GM23338 (cell line): ENCODE measurements around the gene RAC2. TPM values are rescaled to one million over a fixed set of nuclear protein-coding genes. Genes with fewer than 3 reads are reported as not detected.

Source experiments
- ATAC-seq: fragments of 200-7000 bp; cut with Tn5 transposase; 3 replicates; pipeline ENCODE4 v1.9.1; 2020
- DNase-seq: peaks from one replicate; pipeline ENCODE4 v3.0.0-alpha.2; 2015; ENCODE audit warnings: low spot score
- H2AFZ ChIP-seq: fragments of 200-600 bp; sonication (generic); 2 replicates; pipeline ENCODE4 v1.8.0; 2016; ENCODE audit warnings: antibody characterized with exemption, mild to moderate bottlenecking, moderate library complexity
- H3F3A ChIP-seq: fragments of 200-600 bp; sonication (generic); replicated peaks from 2 replicates; pipeline ENCODE4 v1.8.0; 2017; ENCODE audit warnings: antibody characterized with exemption, mixed run types, low read depth
- H3K27ac ChIP-seq: fragments of 200-600 bp; sonication (generic); 2 replicates; pipeline ENCODE4 v1.6.1; 2016; ENCODE audit warnings: low read depth
- H3K27me3 ChIP-seq: fragments of 200-600 bp; sonication (generic); 2 replicates; pipeline ENCODE4 v1.8.0; 2016; ENCODE audit warnings: mild to moderate bottlenecking, mixed run types, moderate library complexity; ENCODE audit not compliant: insufficient read depth
- H3K36me3 ChIP-seq: fragments of 200-600 bp; sonication (generic); 2 replicates; pipeline ENCODE4 v1.8.0; 2016; ENCODE audit warnings: mild to moderate bottlenecking; ENCODE audit not compliant: insufficient read depth
- H3K4me1 ChIP-seq: fragments of 200-600 bp; sonication (generic); 2 replicates; pipeline ENCODE4 v1.8.0; 2016; ENCODE audit warnings: mild to moderate bottlenecking, moderate library complexity; ENCODE audit not compliant: insufficient read depth
- H3K4me2 ChIP-seq: fragments of 200-600 bp; sonication (generic); 2 replicates; pipeline ENCODE4 v1.7.1; 2017; ENCODE audit warnings: mixed run types
- H3K4me3 ChIP-seq: fragments of 200-600 bp; sonication (generic); 2 replicates; pipeline ENCODE4 v1.6.1; 2016; ENCODE audit warnings: mixed run types
- H3K79me2 ChIP-seq: fragments of 200-600 bp; sonication (generic); replicated peaks from 2 replicates; pipeline ENCODE4 v1.8.0; 2017; ENCODE audit warnings: mild to moderate bottlenecking; ENCODE audit not compliant: insufficient read depth
- H3K9me2 ChIP-seq: fragments of 200-600 bp; sonication (generic); 2 replicates; pipeline ENCODE4 v1.8.0; 2017; ENCODE audit not compliant: insufficient read depth
- H4K20me1 ChIP-seq: fragments of 200-600 bp; sonication (generic); replicated peaks from 2 replicates; pipeline ENCODE4 v1.8.0; 2017; ENCODE audit warnings: mild to moderate bottlenecking; ENCODE audit not compliant: insufficient read depth
- H3K27ac Mint-ChIP-seq: 2 replicates; pipeline ENCODE4 v1.8.0; 2020; ENCODE audit warnings: inconsistent platforms, mild to moderate bottlenecking, moderate library complexity, mixed read lengths
- H3K27me3 Mint-ChIP-seq: 3 replicates; pipeline ENCODE4 v1.8.0; 2022; ENCODE audit warnings: low read depth, mild to moderate bottlenecking, moderate library complexity, mixed read lengths, inconsistent platforms; ENCODE audit not compliant: insufficient read depth, poor library complexity
- H3K36me3 Mint-ChIP-seq: 3 replicates; pipeline ENCODE4 v1.8.0; 2021; ENCODE audit warnings: low read depth, mild to moderate bottlenecking, inconsistent platforms, moderate library complexity, mixed read lengths
- H3K4me1 Mint-ChIP-seq: 3 replicates; pipeline ENCODE4 v1.8.0; 2020; ENCODE audit warnings: mild to moderate bottlenecking, inconsistent platforms, mixed read lengths
- H3K4me3 Mint-ChIP-seq: 3 replicates; pipeline ENCODE4 v1.8.0; 2021; ENCODE audit warnings: moderate library complexity, mild to moderate bottlenecking, inconsistent platforms, mixed read lengths
- H3K9me3 Mint-ChIP-seq: 3 replicates; pipeline ENCODE4 v1.8.0; 2020; ENCODE audit warnings: moderate library complexity, mild to moderate bottlenecking, inconsistent platforms, mixed read lengths
- CREB1 ChIP-seq: fragments of 250-450 bp; sonication (Bioruptor Pico); IDR thresholded peaks from 2 replicates; pipeline ENCODE4 v1.5.0; 2020; ENCODE audit warnings: low read depth, mild to moderate bottlenecking, moderate library complexity
- EZH2phosphoT487 ChIP-seq: fragments of 200-600 bp; sonication (generic); IDR thresholded peaks from one replicate; pipeline ENCODE4 v1.8.1; 2018; ENCODE audit warnings: antibody characterized with exemption; ENCODE audit not compliant: unreplicated experiment
- JUNB ChIP-seq: IDR thresholded peaks from one replicate; pipeline ENCODE4 v1.6.1; 2016; ENCODE audit warnings: antibody characterized with exemption; ENCODE audit not compliant: unreplicated experiment
- ZNF114 ChIP-seq: fragments of 250-450 bp; sonication (Bioruptor Pico); IDR thresholded peaks from 2 replicates; pipeline ENCODE4 v1.5.0; 2020; ENCODE audit warnings: mild to moderate bottlenecking, moderate library complexity
- ZNF331 ChIP-seq: fragments of 250-450 bp; sonication (Bioruptor Pico); IDR thresholded peaks from 2 replicates; pipeline ENCODE4 v1.5.0; 2020; ENCODE audit warnings: low read depth, mild to moderate bottlenecking, moderate library complexity
- polyA plus RNA-seq: library from polyadenylated mRNA; unstranded; fragments of >200 nt; fragmentation: Nextera tagmentation; extraction: Ambion mirVana; gene quantifications from 2 replicates; pipeline ENCODE4 v1.2.1, GENCODE V29; 2016
- total RNA-seq: library from RNA; depleted of rRNA; stranded (reverse); fragments of >200 nt; shearing (Covaris generic); gene quantifications from 2 replicates; pipeline ENCODE4 v1.2.3, GENCODE V29; 2014
- TF ChIP-seq, protein P1 (sequence below): fragments of 250-450 bp; sonication (Bioruptor Pico); IDR thresholded peaks from 2 replicates; pipeline ENCODE4 v1.5.0; 2020; ENCODE audit warnings: mild to moderate bottlenecking, moderate library complexity
- TF ChIP-seq, protein P2 (sequence below): IDR thresholded peaks from one replicate; pipeline ENCODE4 v1.6.1; 2018; ENCODE audit warnings: antibody characterized with exemption; ENCODE audit not compliant: unreplicated experiment
- TF ChIP-seq, protein P3 (sequence below): IDR thresholded peaks from 2 replicates; pipeline ENCODE4 v1.6.1; 2016; ENCODE audit warnings: antibody characterized with exemption
- TF ChIP-seq, protein P4 (sequence below), 2 experiments: fragments of 200-600 bp in 1 of 2; sonication (generic) in 1 of 2; conservative IDR thresholded peaks; 2 replicates each; pipeline versions ENCODE4 v1.5.1 to v1.6.1; 2016 to 2017; ENCODE audit warnings: antibody characterized with exemption in 2 of 2, low read depth in 2 of 2, mild to moderate bottlenecking in 2 of 2, moderate library complexity in 1 of 2

The RAC2 gene
- total and polyA plus RNA-seq, 2 experiments from 2014 or later: 2.4 to 2.7 TPM

DNA sequence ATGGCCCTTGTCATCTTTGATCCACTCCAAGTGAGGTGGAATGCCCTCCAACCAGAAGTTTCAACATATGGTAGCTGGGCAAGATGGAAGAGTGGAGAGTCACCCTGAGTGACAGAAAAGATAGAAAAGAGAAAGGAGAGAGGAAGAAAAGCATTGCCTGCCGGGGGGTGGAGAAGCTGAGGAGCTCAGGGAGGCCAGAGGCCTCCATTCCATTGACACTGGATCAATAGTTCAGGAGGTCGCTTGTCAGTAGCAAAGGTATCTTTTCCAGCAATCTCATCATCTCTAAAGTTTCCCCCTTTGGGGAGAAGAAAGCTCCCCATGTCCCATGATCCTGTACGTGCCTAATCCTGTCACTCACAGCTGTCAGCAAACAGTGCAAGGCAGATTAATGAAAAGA is 49.3 kb downstream of the RAC2 start (continued):
- TF ChIP-seq, protein P1, sequence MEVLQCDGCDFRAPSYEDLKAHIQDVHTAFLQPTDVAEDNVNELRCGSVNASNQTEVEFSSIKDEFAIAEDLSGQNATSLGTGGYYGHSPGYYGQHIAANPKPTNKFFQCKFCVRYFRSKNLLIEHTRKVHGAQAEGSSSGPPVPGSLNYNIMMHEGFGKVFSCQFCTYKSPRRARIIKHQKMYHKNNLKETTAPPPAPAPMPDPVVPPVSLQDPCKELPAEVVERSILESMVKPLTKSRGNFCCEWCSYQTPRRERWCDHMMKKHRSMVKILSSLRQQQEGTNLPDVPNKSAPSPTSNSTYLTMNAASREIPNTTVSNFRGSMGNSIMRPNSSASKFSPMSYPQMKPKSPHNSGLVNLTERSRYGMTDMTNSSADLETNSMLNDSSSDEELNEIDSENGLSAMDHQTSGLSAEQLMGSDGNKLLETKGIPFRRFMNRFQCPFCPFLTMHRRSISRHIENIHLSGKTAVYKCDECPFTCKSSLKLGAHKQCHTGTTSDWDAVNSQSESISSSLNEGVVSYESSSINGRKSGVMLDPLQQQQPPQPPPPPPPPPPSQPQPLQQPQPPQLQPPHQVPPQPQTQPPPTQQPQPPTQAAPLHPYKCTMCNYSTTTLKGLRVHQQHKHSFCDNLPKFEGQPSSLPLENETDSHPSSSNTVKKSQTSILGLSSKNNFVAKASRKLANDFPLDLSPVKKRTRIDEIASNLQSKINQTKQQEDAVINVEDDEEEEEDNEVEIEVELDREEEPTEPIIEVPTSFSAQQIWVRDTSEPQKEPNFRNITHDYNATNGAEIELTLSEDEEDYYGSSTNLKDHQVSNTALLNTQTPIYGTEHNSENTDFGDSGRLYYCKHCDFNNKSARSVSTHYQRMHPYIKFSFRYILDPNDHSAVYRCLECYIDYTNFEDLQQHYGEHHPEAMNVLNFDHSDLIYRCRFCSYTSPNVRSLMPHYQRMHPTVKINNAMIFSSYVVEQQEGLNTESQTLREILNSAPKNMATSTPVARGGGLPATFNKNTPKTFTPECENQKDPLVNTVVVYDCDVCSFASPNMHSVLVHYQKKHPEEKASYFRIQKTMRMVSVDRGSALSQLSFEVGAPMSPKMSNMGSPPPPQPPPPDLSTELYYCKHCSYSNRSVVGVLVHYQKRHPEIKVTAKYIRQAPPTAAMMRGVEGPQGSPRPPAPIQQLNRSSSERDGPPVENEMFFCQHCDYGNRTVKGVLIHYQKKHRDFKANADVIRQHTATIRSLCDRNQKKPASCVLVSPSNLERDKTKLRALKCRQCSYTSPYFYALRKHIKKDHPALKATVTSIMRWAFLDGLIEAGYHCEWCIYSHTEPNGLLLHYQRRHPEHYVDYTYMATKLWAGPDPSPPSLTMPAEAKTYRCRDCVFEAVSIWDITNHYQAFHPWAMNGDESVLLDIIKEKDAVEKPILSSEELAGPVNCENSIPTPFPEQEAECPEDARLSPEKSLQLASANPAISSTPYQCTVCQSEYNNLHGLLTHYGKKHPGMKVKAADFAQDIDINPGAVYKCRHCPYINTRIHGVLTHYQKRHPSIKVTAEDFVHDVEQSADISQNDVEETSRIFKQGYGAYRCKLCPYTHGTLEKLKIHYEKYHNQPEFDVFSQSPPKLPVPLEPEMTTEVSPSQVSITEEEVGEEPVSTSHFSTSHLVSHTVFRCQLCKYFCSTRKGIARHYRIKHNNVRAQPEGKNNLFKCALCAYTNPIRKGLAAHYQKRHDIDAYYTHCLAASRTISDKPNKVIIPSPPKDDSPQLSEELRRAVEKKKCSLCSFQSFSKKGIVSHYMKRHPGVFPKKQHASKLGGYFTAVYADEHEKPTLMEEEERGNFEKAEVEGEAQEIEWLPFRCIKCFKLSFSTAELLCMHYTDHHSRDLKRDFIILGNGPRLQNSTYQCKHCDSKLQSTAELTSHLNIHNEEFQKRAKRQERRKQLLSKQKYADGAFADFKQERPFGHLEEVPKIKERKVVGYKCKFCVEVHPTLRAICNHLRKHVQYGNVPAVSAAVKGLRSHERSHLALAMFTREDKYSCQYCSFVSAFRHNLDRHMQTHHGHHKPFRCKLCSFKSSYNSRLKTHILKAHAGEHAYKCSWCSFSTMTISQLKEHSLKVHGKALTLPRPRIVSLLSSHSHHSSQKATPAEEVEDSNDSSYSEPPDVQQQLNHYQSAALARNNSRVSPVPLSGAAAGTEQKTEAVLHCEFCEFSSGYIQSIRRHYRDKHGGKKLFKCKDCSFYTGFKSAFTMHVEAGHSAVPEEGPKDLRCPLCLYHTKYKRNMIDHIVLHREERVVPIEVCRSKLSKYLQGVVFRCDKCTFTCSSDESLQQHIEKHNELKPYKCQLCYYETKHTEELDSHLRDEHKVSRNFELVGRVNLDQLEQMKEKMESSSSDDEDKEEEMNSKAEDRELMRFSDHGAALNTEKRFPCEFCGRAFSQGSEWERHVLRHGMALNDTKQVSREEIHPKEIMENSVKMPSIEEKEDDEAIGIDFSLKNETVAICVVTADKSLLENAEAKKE: no peak
- TF ChIP-seq CREB1 (CRISPR knock-in tag) (no peak), EZH2phosphoT487 (no peak), ZNF331 (CRISPR knock-in tag) (no peak), ZNF114 (CRISPR knock-in tag) (no peak), JUNB (no peak)

DNA sequence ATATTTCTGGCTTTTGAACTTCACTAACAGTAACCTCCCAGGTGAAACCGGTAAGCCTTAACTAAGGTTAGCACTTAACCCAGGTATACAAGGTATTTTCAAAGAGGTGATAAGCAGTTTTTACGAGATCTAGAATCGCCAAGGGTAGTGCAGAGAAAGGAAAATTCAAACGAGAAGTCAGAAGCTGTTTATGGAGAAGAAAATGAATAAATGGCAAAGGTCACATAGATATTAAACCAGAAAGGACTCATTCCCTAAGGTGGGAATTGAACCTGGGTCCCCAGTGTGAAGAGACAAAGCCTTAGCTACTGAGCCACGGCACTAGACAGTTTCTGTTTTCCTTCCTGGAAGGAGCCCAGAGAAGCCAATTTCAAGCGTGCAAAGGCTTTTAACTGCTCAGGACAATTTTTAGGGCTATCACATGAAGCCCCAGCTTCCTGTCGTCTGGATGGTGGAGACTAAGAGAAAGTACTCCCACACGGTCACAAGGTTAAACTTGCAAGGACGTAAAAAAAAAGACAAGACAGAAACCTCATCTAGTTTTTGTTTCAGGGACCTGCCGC is 50.4 kb downstream of the RAC2 start:
- H2AFZ ChIP-seq: no peak overlapping the region
- ATAC-seq (no peak), DNase-seq (no peak)
- H3K27ac ChIP-seq: no peak overlapping the region
- H3K27ac Mint-ChIP-seq: no peak overlapping the region
- peaks cover 26% of the 10 kb centered on the region for H3K4me1 Mint-ChIP-seq
- peaks cover 5% of the 10 kb centered on the region; the same call in 1 of the 2 replicates for H3K36me3 ChIP-seq
- H3K4me2 ChIP-seq: no peak overlapping the region
- peaks cover 5% of the 10 kb centered on the region for H3K27me3 Mint-ChIP-seq
- peaks cover 23% of the 10 kb centered on the region for H3K9me3 Mint-ChIP-seq
- no peaks in the 10 kb centered on the region for H3K27me3 ChIP-seq
- no peaks in the 10 kb centered on the region for H3K9me2 ChIP-seq
- H3K4me3 Mint-ChIP-seq: no peak overlapping the region
- H3F3A ChIP-seq: peaks cover under 1% of the 10 kb centered on the region; the same call in 1 of the 2 replicates
- peaks cover 39% of the 10 kb centered on the region for H3K36me3 Mint-ChIP-seq
- no peaks in the 10 kb centered on the region for H3K79me2 ChIP-seq
- peaks cover 20% of the 10 kb centered on the region for H3K4me1 ChIP-seq
- no peak overlapping the region for H3K4me3 ChIP-seq
- no peaks in the 10 kb centered on the region for H4K20me1 ChIP-seq
- no peak for TF ChIP-seq JUNB
- TF ChIP-seq, protein P2, sequence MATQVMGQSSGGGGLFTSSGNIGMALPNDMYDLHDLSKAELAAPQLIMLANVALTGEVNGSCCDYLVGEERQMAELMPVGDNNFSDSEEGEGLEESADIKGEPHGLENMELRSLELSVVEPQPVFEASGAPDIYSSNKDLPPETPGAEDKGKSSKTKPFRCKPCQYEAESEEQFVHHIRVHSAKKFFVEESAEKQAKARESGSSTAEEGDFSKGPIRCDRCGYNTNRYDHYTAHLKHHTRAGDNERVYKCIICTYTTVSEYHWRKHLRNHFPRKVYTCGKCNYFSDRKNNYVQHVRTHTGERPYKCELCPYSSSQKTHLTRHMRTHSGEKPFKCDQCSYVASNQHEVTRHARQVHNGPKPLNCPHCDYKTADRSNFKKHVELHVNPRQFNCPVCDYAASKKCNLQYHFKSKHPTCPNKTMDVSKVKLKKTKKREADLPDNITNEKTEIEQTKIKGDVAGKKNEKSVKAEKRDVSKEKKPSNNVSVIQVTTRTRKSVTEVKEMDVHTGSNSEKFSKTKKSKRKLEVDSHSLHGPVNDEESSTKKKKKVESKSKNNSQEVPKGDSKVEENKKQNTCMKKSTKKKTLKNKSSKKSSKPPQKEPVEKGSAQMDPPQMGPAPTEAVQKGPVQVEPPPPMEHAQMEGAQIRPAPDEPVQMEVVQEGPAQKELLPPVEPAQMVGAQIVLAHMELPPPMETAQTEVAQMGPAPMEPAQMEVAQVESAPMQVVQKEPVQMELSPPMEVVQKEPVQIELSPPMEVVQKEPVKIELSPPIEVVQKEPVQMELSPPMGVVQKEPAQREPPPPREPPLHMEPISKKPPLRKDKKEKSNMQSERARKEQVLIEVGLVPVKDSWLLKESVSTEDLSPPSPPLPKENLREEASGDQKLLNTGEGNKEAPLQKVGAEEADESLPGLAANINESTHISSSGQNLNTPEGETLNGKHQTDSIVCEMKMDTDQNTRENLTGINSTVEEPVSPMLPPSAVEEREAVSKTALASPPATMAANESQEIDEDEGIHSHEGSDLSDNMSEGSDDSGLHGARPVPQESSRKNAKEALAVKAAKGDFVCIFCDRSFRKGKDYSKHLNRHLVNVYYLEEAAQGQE: no peak
- no peak for TF ChIP-seq ZNF114 (CRISPR knock-in tag)
- TF ChIP-seq, protein P3, sequence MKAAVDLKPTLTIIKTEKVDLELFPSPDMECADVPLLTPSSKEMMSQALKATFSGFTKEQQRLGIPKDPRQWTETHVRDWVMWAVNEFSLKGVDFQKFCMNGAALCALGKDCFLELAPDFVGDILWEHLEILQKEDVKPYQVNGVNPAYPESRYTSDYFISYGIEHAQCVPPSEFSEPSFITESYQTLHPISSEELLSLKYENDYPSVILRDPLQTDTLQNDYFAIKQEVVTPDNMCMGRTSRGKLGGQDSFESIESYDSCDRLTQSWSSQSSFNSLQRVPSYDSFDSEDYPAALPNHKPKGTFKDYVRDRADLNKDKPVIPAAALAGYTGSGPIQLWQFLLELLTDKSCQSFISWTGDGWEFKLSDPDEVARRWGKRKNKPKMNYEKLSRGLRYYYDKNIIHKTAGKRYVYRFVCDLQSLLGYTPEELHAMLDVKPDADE: no peak
- TF ChIP-seq, protein P4, sequence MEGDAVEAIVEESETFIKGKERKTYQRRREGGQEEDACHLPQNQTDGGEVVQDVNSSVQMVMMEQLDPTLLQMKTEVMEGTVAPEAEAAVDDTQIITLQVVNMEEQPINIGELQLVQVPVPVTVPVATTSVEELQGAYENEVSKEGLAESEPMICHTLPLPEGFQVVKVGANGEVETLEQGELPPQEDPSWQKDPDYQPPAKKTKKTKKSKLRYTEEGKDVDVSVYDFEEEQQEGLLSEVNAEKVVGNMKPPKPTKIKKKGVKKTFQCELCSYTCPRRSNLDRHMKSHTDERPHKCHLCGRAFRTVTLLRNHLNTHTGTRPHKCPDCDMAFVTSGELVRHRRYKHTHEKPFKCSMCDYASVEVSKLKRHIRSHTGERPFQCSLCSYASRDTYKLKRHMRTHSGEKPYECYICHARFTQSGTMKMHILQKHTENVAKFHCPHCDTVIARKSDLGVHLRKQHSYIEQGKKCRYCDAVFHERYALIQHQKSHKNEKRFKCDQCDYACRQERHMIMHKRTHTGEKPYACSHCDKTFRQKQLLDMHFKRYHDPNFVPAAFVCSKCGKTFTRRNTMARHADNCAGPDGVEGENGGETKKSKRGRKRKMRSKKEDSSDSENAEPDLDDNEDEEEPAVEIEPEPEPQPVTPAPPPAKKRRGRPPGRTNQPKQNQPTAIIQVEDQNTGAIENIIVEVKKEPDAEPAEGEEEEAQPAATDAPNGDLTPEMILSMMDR (conservative IDR thresholded peaks at IDR 0.05; ENCODE audit: low read depth in 2 of 2): no peak
